ENCODE results near the gene RNASE11.
"Not testable (repeated sequence)": the region's sequence is repeated elsewhere in the genome, so short reads cannot be mapped to it uniquely, and the experiment has no call there.

The RNASE11 gene

DNA sequence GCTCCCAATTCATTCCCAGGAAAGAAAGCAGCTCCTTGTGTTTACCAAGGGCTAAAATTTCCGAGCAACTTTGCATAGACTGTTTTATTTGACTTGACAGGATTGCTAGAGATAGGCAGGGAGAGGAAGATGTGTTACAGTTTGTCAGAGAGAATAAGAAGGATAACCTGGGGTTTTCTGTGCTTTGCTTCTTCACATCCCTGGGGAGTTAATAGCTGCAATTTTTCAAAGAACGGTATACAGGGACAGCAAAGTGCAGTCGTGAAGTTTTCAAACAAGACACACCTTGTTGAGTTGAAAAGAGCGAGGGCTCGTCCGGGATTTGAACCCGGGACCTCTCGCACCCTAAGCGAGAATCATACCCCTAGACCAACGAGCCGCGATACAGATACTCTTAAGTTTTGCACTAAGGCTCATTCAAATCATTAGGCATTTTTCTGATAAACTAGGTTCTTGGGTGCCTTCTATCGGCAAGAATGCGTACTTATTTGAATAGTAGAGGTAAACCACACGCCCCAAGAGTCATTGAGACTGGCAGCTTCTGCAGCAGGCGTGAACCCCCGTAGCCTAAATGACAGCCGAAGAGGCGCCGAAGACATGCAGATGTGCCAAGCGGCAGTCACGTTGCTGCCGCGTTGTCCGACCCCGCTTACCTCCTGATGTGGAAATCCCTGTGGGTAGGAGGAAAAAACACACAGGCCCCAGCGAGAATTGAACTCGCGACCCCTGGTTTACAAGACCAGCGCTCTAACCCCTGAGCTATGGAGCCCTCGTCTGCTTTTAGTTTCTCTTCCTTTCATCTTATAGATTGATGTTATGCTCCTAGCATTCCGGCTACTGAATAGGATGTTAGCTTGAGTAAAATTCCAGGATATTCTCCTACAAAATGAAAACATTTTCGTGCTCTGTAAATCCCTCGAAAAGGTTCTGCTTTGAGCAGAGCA lies 25.6 kb upstream of the RNASE11 start:
- peak; percentile 93 for DNase-seq

DNA sequence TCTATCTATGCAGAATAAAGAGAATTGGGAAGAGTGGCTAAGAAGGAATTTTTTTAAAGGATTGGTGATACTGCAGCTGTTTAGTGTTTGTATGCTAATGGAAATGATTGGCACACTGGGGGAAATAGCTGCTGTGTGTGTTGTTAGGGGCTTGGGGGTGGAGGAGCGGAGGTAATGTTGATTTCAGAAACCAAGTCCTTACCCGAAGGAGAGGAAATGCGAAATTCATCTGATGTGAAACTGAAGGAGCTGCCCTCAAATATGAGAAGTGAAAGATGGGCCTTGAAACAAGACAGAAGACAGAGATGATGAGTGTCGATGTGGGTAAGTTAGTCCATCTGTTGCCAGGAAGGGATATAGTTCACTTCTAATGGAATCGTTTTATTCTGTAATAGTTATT lies 24.6 kb upstream of the RNASE11 start:
- no peak for DNase-seq

DNA sequence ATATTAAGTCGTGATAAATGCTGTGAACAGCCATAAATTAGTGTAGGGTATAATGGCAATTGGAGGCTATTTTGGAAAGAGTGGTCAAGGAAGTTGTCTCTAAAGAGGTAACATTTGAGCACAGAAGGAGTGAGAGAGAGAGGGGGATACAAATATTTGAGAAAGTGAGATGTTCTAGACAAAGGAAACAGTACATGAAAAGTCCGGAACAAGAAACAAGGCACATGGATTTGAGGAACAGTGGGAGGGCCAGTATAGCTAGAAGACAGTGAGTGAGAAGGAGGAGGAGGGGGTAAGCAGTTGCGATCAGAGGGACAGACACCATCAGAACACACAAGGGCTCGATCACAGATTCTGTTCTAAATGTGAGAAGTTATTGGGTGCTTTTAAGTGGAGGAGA lies 23.5 kb upstream of the RNASE11 start:
- DNase-seq: no peak

DNA sequence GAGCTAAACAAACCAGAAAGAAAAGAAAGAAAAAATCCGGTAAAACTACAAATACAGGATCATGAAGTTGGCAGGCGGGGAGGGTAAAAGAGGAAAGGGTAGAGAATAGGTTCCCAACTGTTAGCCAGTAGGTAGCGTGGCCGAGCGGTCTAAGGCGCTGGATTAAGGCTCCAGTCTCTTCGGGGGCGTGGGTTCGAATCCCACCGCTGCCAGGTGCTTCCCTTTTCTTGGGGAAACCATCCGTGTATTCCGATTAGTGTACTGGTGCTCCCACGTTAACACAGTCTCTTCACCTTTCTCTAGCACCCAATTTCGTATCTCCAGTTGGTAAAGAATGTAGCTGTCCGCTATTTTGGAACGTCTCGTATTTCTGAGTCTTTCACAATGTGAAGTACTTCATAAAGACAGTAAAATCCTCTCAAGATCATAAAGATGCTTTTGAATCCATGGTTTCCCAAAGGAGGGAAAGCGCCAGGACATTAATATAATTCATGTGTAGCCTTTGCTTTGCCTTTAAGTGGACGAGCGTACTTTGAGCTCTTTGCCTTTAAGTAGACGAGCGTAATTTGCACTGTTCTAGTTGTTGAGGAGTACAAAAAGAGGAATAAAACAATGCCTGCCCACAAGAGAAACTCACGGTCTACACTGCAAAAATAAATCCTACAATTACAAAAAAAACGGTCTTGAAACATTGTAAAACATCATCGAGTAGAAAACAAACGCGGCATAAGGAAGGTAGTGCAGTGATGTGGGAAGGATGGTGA lies 22.4 kb upstream of the RNASE11 start:
- DNase-seq: peak; percentile 94

DNA sequence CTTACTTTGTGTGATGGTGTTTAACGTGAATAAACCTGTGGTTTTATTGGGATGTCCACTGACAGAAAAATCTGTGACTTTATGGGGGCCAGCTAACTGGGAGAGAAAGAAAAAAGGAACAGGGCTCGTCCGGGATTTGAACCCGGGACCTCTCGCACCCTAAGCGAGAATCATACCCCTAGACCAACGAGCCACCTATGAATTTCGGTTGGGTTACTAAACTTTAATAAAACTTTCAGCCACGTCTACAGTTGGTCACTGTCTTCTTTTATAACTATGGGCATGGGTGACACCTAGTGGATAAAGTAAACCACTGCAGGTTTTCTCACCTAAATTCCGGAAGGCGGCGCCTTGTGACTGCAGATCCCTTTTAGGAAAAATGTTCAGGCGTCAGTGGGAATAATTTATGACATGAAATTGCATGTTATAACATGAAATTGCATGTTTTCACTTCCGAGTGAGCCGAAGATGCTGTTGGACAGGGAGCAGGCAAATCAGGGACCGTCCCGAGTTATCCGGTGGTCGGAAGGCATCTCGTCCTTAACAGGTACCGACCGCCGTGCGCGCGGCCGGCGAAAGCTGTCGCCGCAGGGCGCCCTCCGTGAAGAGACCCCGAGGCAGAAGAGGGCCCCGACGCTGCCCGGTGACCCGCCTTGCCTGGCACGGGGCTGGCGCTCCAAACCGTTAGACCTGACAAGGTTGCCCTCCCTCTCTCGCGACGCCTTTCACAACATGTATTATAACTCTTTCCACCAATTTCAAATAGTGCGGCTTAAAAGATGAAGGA lies 21.6 kb upstream of the RNASE11 start:
- DNase-seq: peak; percentile 88

DNA sequence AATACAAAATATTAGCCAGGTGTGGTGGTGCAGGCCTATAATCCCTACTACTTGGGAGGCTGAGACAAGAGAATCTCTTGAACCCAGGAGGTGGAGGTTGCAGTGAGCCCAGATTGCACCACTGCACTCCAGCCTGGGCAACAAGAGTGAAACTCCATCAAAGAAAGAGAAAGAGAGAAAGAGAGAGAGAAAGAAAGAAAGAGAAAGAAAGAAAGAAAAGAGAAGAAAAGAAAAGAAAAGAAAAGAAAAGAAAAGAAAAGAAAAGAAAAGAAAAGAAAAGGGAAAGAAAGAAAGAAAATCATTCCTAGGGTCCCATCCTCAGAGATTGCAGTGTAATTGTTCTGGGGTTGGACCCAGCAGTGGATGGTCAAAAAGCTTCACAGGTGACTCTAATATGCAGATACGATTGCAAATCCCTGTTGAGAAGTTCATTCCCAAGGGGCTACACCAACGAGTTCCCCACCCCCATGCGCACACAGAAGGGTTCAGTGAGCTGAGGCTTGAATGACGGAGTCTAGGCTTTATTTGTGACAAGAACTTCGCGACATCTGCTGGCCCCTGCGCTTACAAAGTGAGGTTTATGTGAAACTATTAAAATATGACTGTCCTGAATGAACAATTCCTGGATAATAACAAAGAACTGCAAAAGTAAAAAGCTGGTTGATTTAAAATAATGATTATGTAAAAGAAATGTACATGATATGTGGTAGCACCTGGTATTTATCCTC lies 20.7 kb upstream of the RNASE11 start:
- DNase-seq: no peak

DNA sequence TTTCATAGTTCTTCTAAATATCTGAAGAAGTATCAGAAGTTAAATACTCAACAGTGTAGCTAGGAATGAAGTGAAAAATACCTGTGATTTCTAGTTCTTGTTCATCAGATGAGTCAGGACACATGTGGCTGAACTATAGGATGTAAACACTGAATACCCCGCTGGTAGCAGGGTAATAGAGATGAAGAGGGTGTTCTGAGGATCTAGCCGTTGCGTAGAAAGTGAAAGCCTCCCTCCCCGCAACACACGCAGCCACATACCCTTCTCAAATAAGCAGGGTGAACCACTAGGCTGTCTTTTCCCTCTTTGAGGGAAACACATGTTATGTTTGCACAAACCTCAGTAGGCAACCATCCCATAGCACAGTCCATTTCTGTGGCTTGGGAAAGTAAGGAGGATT lies 19.8 kb upstream of the RNASE11 start:
- DNase-seq: no peak

DNA sequence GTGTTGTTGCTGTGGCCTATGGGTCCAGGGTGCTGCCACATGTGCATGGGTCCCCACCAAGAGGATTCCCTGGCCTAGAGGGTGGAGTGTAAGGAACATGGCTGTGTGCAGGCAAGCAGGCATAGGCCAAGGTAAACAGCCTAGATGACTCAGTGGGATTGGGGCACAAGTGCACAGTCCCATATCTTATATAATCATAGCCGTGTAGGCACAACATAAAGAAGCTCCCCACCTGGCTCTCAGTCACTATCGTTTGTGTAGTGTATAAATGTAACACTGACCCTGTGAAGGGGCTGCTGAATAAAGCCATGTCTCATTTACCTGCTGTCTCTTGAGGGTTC lies 19.1 kb upstream of the RNASE11 start:
- DNase-seq: no peak

DNA sequence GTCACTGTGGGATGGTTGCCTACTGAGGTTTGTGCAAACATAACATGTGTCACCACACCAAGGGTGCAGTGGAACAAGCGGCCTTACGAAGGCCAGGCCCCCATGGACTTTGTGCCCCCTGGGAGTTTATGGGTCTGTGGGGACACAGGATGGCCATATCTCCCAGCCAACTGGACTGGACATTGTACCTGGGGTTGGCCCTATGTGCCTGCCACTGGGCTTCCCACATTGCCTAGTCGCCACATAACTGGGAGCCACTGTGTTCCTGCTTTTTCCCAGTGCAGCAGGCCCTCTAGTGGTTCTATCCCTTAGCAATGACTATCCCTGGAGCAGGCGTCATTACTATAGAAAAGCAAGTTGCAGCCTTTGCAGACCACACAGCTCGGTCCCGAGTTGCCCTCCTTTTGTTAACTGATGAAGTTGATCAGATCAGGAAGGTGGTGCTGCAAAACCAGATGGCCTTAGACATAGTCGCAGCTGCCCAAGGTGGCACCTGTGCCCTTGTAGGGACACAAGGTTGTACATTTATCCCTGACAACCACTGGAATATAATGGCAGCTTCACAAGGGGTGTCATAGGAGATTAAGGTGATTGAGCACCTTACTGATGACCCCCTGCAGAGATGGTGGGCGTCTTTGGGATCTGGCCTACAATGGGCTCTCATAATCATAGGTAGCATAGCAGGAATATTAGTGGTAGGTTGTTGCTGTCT lies 18.5 kb upstream of the RNASE11 start:
- no peak for DNase-seq

DNA sequence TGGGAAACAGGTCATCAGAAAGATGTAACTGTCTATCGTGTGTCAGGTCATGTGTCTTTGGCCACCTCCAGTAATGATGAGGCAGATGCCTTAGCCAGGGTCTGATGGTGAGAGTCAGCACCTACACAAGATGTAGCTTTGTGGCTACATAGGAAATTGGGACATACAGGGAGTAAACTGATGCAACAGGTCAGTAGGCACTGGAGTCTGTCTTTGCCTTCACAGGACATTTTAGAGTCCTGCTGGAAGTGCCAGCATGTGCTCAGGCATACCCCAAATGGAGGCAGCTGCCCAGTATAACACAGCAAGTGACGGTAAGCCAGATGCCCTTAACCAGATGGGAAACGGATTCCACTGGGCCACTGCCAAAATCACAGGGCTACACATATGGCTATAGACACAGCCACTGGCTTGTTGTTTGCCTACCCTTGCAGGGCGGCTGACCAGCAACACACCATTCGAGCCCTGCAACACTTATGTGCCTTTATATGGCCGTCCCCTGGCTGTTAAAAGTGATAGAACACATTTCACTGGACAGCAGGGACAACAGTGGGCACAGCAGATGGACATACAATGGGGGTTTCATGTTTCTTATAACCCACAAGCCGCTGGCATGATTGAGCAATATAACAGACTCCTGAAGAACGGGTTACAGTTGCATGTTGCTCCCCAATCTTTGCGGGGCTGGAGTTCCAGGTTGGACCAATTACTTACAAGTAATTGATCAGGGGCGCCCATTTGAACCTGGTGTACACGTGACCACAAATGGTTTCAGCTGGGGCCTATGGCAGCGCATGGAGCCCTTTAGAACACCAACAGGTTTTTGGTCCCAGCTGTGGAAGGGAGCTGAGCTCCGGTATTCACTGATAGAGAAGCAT lies 16.3 kb upstream of the RNASE11 start:
- DNase-seq: no peak

DNA sequence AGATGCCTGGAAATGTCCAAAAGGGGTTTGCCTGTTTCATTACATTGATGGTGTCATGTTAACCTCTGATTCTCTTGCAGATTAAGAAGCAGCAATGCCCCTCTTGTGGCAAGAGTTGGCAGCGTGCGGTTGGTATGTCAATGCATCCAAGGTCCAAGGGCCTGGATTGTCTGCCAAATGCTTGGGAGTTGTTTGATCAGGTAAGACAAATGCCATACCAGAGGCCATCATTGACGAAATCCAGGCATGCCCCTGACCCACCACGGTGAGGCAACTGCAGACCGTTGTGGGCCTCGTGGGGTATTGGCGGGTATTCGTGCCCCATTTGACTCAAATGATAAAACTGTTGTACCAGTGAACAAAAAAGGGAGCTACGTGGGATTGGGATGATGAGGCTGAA lies 14.8 kb upstream of the RNASE11 start:
- no peak for DNase-seq

DNA sequence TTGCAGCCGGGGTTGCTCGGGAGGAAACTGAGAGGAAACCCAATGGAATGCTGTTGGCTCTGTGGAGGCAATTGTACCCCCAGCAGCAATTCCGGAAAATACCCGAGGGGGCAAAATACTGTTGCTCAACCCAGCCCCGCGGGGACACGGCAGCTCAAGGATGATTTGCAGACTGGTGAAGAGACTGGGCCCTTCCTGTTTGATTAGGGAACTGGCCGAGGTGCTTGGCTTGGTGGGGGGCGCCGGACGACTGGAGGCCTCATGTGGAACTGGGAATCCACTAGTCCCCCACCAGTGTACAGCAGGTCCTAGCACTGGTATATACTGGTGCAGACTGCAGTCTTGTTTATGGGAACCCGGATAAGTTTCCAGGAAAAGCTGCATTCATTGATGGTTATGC lies 13.7 kb upstream of the RNASE11 start:
- no peak for DNase-seq

DNA sequence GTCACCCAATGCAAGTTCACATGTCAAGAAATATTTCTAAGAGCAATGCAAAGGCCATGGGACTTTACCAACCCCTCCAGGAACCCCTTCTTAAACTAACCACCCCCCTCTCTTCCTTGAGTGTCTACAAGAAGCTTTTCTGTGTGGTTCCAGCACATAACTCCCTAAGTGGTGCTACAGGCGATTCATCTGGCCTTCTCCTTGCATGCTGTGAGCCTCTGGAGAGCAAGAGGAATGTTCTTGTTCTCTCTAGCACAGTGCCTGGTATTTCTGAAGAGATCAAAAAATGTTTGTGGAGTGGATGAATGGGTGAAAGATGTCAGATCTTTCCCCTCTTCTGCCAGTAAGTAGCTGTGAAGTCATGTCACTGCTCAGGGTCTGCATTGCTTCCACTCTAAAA lies 9.3 kb upstream of the RNASE11 start:
- DNase-seq: no peak

DNA sequence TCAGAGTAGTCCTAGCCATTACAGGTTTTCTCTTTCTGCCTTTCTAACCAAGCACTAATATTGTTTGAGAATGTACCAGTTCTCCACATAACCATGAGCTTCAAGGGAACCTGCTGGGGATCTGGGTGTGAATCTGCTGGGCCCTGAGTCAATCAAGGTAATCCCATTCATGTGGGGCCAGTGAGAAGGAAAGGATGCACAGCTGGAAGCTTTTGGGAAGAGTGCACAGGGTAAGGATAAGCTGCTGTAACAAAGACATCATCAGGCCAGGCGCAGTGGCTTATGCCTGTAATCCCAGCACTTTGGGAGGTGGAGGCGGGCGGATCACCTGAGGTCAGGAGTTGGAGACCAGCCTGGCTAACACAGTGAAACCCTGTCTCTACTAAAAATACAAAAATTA lies 7.9 kb upstream of the RNASE11 start:
- not testable (repeated sequence) for DNase-seq

DNA sequence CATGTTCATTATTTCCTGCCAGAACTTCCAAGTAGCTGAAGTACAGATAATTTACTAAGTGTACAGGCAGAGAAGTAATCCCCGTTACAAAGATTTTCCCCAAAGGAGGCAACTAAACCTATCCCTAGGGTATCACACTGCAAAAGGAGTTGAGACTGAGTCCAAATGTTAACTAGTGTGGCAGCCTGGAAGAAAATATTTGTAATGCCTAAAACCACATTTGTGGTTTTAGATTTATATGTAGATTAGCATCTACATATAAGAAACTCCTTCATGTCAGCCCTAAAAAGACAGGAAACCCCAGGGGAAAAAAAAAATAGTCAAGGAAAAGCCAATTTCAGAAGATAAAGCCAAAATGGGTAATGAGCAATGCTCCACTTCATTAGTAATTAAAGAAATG lies 4.8 kb upstream of the RNASE11 start:
- no peak for DNase-seq

DNA sequence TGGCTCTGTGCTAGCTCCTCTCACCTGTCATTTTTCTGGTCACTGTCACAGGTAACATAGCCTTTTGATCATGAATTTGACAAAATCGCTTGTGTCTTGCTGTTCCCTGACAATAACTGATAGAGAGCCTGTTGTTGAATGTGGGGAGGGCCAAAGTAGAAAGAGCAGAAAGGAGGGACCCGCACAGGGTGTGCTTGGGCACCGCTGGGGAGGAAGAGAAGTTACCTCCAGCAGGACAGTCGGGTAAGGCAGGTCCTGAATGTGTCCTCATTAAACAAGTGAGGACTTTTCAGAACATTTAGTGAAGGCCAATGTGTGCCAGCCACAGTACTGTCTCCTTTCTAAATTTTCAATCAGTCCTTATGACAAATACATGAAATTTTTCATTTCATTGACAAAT lies 3.4 kb upstream of the RNASE11 start, which contains the start of gene RNASE12:
RNASE12 (minus strand) TSS at position 142 of the 400 bp plus-strand sequence. CDS start 653 bp downstream, outside the sequence.
- no peak for DNase-seq

DNA sequence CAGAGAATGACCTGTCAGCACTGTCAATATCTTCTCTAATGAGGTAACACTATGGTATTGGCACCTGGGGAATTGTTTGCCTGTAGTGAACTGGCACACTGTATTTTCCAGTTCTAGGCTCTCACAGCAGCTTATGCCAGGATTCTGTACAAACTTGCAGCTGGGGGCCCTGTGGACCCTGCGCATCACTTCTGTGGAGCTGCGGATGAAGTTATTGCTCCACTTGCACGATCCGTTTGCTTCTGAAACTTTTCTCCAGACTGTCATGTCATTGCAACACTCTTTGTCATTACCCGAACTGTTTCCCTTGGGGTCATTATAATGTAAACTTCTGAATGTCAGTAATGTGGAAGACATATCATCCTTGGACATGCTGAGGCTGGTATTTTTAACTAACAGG lies 3.9 kb downstream of the RNASE11 start:
- no peak for DNase-seq

DNA sequence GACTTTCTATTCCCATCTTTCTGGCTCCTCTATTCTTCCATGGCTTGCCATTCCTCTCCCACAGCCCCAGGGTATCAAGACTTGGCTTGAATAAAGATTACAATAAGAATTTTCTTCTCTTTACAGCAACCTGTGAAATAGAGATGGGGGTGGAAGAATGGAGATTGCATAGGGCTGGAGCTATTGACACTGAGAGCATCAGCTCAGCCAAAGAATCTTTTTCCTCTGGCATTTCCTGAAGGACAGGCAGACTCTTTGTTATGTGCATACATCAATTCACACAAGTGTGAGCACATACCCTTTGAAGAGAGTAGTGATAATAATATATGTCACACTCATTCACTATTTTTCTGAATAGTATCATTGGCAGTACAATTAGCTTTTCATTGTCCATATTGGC lies 4.7 kb downstream of the RNASE11 start:
- no peak for DNase-seq

DNA sequence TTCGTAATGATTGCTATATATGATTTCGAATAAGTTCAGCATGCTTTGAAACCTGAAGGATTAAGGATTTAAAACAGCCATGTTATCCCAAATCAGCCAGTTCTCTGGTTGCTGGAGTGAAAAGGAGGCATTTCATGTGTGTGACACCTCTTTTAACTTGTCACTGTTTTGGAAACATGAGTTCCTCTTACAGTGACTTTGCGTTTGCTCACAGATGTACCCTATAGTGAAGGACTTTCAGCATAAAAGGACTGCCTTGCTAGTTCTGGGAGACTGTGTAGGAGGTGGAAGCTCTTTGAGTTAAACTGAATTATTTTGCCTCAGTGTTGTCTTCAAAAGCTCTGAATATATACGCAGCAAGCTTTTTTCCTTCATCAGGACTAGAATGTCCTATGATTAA lies 7.6 kb downstream of the RNASE11 start:
- DNase-seq: no peak

DNA sequence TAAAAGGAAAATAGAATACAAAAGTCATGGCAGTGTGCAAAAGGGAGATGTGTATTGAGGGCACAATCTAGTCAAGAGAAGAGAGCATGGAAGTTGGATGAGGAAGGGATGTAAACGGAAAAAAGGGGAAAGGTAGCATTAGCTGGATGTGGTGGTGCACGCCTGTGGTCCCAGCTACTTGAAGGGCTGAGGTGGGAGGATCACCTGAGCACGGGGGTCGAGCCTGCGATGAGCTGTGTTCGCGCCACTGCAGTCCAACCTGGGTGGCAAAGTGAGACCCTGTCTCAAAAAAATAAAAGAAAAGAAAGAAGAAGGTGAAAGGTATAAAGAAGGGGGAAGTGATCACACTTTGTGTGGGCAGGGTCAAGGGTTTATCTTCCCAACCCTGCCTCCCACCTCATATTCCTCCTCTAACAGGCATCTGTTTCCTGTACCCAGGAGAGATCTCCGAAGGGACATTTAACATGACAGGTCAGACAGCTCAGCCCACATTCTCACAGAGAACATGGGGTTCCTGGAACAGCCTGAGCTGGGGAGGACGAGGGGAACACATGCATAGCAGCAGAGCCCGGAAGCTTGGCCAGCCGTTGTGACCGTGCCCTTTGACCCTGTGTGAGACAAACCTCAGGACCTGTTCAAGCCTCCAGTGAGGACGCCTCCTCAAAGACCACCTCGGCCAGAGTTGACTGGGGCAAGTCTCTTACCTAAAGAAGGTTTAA lies 8.9 kb downstream of the RNASE11 start:
- no peak for DNase-seq
